ENCODE measurements around the gene TCF4.

GRCh38 chr18:55354795-55355194 is 233.2 kb downstream of the TCF4 start:
- TF ChIP-seq SMAD4 (CRISPR knock-in tag; IDR thresholded peaks at IDR 0.05) (no peak), ZNF416 (CRISPR knock-in tag; IDR thresholded peaks at IDR 0.05) (no peak), CTCF (IDR thresholded peaks at IDR 0.05) (no peak), TP53 (CRISPR knock-in tag; IDR thresholded peaks at IDR 0.05) (no peak), NFYB (CRISPR knock-in tag; conservative IDR thresholded peaks at IDR 0.05; ENCODE audit: low read depth) (no peak), FOXP4 (CRISPR knock-in tag; IDR thresholded peaks at IDR 0.05) (no peak), MAX (CRISPR knock-in tag; IDR thresholded peaks at IDR 0.05) (no peak), ZNF512 (CRISPR knock-in tag; IDR thresholded peaks at IDR 0.05; ENCODE audit: borderline replicate concordance) (no peak), E2F4 (CRISPR knock-in tag; IDR thresholded peaks at IDR 0.05; ENCODE audit: borderline replicate concordance, low read depth) (no peak), JUN (CRISPR knock-in tag; IDR thresholded peaks at IDR 0.05) (no peak), HMGA2 (CRISPR knock-in tag; IDR thresholded peaks at IDR 0.05) (no peak), CREB1 (CRISPR knock-in tag; IDR thresholded peaks at IDR 0.05) (no peak)

Measured in WTC11 (cell line).